ENCODE data around the gene TRPM7. TPM values are rescaled to one million over a fixed set of nuclear protein-coding genes. Genes with fewer than 3 reads are reported as not detected.
A peak's percentile ranks its signal among the peaks of the same experiment; 100 is the strongest.
"Not testable (repeated sequence)": the region's sequence is repeated elsewhere in the genome, so short reads cannot be mapped to it uniquely, and the experiment has no call there.

The TRPM7 gene, protein sequence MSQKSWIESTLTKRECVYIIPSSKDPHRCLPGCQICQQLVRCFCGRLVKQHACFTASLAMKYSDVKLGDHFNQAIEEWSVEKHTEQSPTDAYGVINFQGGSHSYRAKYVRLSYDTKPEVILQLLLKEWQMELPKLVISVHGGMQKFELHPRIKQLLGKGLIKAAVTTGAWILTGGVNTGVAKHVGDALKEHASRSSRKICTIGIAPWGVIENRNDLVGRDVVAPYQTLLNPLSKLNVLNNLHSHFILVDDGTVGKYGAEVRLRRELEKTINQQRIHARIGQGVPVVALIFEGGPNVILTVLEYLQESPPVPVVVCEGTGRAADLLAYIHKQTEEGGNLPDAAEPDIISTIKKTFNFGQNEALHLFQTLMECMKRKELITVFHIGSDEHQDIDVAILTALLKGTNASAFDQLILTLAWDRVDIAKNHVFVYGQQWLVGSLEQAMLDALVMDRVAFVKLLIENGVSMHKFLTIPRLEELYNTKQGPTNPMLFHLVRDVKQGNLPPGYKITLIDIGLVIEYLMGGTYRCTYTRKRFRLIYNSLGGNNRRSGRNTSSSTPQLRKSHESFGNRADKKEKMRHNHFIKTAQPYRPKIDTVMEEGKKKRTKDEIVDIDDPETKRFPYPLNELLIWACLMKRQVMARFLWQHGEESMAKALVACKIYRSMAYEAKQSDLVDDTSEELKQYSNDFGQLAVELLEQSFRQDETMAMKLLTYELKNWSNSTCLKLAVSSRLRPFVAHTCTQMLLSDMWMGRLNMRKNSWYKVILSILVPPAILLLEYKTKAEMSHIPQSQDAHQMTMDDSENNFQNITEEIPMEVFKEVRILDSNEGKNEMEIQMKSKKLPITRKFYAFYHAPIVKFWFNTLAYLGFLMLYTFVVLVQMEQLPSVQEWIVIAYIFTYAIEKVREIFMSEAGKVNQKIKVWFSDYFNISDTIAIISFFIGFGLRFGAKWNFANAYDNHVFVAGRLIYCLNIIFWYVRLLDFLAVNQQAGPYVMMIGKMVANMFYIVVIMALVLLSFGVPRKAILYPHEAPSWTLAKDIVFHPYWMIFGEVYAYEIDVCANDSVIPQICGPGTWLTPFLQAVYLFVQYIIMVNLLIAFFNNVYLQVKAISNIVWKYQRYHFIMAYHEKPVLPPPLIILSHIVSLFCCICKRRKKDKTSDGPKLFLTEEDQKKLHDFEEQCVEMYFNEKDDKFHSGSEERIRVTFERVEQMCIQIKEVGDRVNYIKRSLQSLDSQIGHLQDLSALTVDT (N-terminal part only)
- 10 to 100 TPM; 52.0 to 77.0 TPM for total RNA-seq

DNA sequence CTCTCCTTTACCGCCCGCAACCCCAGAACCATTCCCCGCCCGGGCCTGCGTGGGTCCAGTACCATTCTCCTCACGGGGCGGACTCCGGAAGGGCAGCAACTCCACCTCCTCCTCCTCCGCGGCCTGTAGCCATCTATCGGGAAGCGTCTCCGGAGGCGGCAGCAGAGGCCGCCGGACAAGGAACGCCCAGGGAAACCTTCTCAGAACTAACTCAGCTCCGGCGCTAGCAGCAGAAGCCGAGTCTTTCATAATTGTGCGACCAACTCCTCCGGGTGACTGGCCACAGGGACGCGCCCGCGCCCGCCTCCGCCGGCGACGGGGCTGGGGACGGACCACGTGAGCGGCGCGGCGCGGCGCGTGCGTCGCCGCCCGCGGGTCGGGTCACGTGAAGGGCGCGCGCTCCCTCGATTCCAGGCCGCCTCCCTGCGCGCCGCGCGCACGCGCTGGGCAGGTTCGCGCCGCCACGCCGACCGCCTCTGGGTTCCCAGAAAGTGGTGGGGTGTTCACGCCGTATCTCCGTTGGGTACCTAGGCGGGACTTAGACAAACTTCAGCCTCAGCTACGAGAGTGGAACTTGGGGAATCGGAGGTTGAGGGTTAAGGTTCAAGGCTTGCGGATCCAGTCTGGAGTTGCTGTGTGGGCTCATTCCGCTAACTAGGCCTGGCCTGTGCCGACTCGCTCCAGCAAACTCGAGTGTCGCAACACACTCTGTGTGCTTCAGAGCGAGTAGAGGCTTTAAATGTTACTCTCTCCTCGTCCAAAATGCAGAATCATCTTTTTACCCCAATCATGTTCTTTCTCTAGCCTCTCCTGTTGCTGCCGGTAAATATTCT lies at the start of gene TRPM7:
TSS of gene TRPM7 (minus strand) at position 329 of the 833 bp plus-strand sequence. CDS start at position 65, 264 bp downstream.
- Mint-ChIP-seq H3K36me3 (ENCODE audit: low read depth) (peaks cover 55% of the 10 kb centered on the region), H3K27ac (peak within 1 kb of the TSS; percentile 90), H3K9me3 (no peaks in the 10 kb centered on the region), H3K4me3 (peak within 1 kb of the TSS; percentile 97), H3K4me1 (peaks cover 27% of the 10 kb centered on the region), H3K27me3 (no peaks in the 10 kb centered on the region)
- ATAC-seq (replicated peaks): peak; percentile 85

DNA sequence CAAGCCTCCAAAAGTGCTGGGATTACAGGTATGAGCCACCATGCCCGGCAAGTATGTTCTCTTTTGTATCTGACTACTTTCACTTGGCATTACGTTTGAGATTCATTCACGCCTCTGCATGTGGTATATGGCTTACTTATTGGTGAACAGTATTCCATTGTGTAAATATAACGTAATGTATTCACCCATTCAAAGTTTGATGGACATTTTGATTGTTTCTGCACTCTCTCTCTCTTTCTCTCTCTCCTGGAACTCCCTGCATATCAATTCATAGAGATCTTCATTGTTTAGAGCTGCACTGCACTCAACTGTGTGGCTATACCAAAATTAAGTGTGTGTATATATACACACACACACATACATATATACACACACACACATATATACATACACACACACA lies 48.6 kb upstream of the TRPM7 start:
- H3K27ac Mint-ChIP-seq: no peak overlapping the region
- no peak overlapping the region for H3K4me3 Mint-ChIP-seq
- H3K4me1 Mint-ChIP-seq: no peaks in the 10 kb centered on the region
- no peaks in the 10 kb centered on the region for H3K27me3 Mint-ChIP-seq
- peaks cover 96% of the 10 kb centered on the region for H3K36me3 Mint-ChIP-seq (ENCODE audit: low read depth)
- ATAC-seq (replicated peaks): no peak
- H3K9me3 Mint-ChIP-seq: no peaks in the 10 kb centered on the region

- Mint-ChIP-seq H3K27me3 (no peaks in the 10 kb centered on the region), H3K27ac (peak overlapping the region; percentile 66), H3K4me3 (no peak overlapping the region), H3K4me1 (peaks cover 5% of the 10 kb centered on the region), H3K36me3 (ENCODE audit: low read depth) (peaks cover 100% of the 10 kb centered on the region), H3K9me3 (no peaks in the 10 kb centered on the region)
- no peak for ATAC-seq (replicated peaks)
These were observed 39.7 kb upstream of the TRPM7 start for GRCh38 chr15:50726315-50726714.

DNA sequence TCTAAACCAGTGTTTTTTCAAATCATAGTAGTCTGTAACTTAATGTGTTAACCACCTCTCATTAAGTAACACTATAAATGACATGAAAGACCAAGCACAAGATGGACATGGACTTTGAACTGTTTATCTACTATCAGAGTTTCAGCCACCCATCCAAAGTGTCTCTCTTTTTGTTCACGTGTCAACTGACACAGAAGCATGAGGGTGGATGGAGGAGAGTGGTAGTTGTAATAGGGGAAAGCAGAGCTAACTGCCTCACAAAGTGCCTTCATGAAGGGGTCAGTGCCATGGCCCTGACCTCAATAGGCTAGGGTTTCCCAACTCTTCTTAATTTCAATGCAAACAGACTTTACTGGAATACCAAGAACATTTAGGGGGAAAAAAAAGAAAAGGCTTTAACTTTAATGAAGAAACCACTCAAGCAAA lies 32.1 kb upstream of the TRPM7 start:
- H3K27ac Mint-ChIP-seq: no peak overlapping the region
- no peaks in the 10 kb centered on the region for H3K4me1 Mint-ChIP-seq
- ATAC-seq (replicated peaks): no peak
- no peaks in the 10 kb centered on the region for H3K9me3 Mint-ChIP-seq
- no peaks in the 10 kb centered on the region for H3K27me3 Mint-ChIP-seq
- peaks cover 89% of the 10 kb centered on the region for H3K36me3 Mint-ChIP-seq (ENCODE audit: low read depth)
- no peak overlapping the region for H3K4me3 Mint-ChIP-seq

- no peaks in the 10 kb centered on the region for H3K9me3 Mint-ChIP-seq
- no peaks in the 10 kb centered on the region for H3K27me3 Mint-ChIP-seq
- no peak overlapping the region for H3K4me3 Mint-ChIP-seq
- no peaks in the 10 kb centered on the region for H3K4me1 Mint-ChIP-seq
- no peak overlapping the region for H3K27ac Mint-ChIP-seq
- ATAC-seq (replicated peaks): no peak
- peaks cover 80% of the 10 kb centered on the region for H3K36me3 Mint-ChIP-seq (ENCODE audit: low read depth)
These were observed 25.4 kb upstream of the TRPM7 start for GRCh38 chr15:50712018-50712417.

- Mint-ChIP-seq H3K9me3 (no peaks in the 10 kb centered on the region), H3K27me3 (no peaks in the 10 kb centered on the region), H3K4me1 (no peaks in the 10 kb centered on the region), H3K36me3 (ENCODE audit: low read depth) (peaks cover 87% of the 10 kb centered on the region), H3K4me3 (no peak overlapping the region), H3K27ac (no peak overlapping the region)
- no peak for ATAC-seq (replicated peaks)
These were observed 24.0 kb upstream of the TRPM7 start for GRCh38 chr15:50710585-50710984.

DNA sequence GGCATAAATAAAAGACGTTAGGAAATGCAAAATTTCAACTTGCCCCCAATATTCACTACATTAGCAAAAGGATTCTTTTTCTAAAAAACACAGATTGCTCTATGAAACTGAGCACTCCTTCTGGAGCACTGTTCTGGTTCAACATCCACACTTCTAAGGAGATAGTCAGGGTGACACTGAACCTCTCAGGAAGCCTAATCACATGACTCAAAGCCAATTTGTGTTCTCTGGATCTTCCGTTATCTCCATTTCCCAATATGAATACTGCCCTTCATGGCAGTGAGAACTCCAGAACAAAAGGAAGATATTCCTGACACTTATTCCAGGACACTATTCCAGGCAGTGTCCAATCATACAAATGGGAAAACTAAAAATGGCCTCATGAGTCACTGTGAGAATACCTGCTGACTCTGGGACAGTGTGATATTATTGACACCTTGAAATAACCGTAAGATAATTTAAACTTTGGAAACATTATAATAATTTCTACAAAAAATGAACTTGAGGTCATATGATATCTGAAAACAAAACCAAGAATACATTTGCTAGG lies 21.4 kb upstream of the TRPM7 start:
- Mint-ChIP-seq H3K36me3 (ENCODE audit: low read depth) (peaks cover 84% of the 10 kb centered on the region), H3K27me3 (no peaks in the 10 kb centered on the region), H3K4me1 (no peaks in the 10 kb centered on the region), H3K27ac (no peak overlapping the region), H3K9me3 (no peaks in the 10 kb centered on the region), H3K4me3 (no peak overlapping the region)
- no peak for ATAC-seq (replicated peaks)

DNA sequence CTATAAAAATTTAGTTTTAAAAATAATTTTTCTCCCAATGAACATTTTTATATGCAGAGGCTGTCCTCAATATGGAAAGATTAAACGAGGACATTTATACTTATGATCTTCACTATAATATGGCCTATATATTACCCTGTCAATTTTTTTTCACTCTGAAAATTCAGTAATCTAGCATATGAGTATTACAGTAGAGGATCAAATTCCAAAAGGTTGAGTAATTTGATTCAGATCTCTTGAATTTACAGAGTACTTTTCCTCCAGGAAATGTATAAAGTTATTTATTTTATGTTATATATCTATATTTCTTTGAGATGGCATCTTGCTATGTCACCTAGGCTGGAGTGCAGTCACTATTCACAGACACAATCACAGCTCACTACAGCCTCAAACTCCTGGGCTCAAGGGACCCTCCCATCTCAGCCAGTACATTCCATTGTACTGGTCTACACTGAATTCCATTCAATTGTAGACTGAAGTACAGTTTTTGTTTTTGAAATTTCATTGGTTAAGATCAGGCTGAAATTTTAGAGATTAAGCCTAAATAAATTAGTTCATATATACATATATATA lies 16.3 kb upstream of the TRPM7 start:
- Mint-ChIP-seq H3K4me3 (no peak overlapping the region), H3K27ac (no peak overlapping the region), H3K27me3 (no peaks in the 10 kb centered on the region), H3K4me1 (no peaks in the 10 kb centered on the region), H3K36me3 (ENCODE audit: low read depth) (peaks cover 62% of the 10 kb centered on the region), H3K9me3 (no peaks in the 10 kb centered on the region)
- no peak for ATAC-seq (replicated peaks)

DNA sequence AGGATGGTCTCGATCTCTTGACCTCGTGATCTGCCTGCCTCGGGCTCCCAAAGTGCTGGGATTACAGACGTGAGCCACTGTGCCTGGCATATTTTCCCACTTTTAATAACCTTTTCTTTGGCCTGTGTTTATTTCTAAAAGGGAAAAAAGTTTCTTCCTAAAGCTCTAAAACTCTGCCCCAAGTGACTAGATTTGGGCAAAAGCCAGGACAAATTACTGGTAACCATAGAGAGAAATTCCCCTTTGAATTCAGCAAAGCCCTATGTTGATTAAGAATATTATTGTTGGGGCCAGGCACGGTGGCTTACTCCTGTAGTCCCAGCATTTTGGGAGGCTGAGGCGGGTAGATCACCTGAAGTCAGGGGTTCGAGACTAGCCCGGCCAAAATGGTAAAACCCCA lies 11.5 kb upstream of the TRPM7 start:
- no peaks in the 10 kb centered on the region for H3K4me1 Mint-ChIP-seq
- H3K27ac Mint-ChIP-seq: no peak overlapping the region
- ATAC-seq (replicated peaks): no peak
- peaks cover 19% of the 10 kb centered on the region for H3K36me3 Mint-ChIP-seq (ENCODE audit: low read depth)
- no peaks in the 10 kb centered on the region for H3K9me3 Mint-ChIP-seq
- no peak overlapping the region for H3K4me3 Mint-ChIP-seq
- no peaks in the 10 kb centered on the region for H3K27me3 Mint-ChIP-seq

DNA sequence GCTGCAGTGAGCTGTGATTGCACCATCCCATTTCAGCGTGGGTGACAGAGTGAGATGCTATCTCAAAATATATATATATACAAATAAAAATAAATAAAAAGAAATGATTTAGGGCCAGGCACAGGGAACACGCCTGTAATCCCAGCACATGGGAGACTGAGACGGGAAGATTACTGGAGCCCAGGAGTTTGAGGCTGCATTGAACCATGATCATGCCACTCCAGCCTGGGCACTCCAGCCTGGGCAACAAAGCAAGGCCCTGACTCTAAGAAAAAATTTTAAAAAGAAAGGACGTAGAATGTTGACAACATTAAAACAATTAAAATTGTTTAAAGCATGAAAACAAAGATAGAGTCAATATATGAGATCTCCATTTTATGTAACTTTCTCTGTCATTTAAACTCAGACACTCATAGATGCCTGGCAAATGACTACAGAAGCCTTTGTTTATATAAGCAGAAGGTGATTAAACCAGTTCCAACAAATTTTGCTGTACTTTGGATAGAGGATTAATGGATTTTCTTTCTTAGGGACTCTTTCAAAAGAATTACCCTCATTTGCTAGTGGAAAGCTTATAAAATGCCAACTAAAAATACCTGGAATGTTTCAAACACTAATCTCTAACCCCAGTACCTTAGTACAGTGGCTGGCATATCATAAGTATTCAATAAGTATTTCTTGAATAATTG lies 10.7 kb upstream of the TRPM7 start:
- no peaks in the 10 kb centered on the region for H3K27me3 Mint-ChIP-seq
- H3K27ac Mint-ChIP-seq: no peak overlapping the region
- ATAC-seq (replicated peaks): no peak
- H3K4me3 Mint-ChIP-seq: no peak overlapping the region
- no peaks in the 10 kb centered on the region for H3K9me3 Mint-ChIP-seq
- no peaks in the 10 kb centered on the region for H3K4me1 Mint-ChIP-seq
- H3K36me3 Mint-ChIP-seq (ENCODE audit: low read depth): peaks cover 19% of the 10 kb centered on the region

- ATAC-seq (replicated peaks): peak; percentile 78
- H3K4me3 Mint-ChIP-seq; H3K4me1 Mint-ChIP-seq; H3K27me3 Mint-ChIP-seq; H3K36me3 Mint-ChIP-seq (ENCODE audit: low read depth); H3K9me3 Mint-ChIP-seq: not testable (repeated sequence)
- H3K27ac Mint-ChIP-seq: peak overlapping the region; percentile 12
These were observed 8.1 kb upstream of the TRPM7 start for GRCh38 chr15:50694634-50695165.

DNA sequence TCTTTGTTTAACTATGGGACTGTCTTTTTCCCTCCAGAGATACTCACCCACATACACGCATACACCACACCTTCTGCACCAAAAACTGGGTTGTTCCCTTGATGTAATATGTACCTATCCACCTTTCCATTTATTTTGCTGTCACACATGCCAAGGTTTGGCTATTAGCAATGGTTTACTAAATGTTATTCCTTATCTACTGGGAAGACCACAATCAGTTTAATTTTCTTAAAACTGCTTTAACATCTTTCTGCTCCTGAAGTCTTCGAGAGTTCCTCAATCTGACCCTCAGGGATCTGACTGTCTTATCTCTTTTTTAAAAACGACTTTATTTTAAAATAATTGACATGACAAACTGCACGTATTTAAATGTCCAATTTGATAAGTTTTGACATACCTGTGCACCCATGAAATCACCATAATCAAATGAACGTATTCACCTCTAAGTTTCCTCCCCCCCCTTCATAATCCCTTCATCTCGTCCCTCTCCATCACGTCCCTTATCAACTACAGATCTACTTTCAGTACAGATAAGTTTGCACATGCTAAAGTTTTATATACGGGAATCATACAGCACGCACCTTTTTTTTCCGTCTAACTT lies 805 bp upstream of the TRPM7 start:
- no peak for ATAC-seq (replicated peaks)
- peak overlapping the region; percentile 90 for H3K27ac Mint-ChIP-seq
- peak overlapping the region; percentile 97 for H3K4me3 Mint-ChIP-seq
- peaks cover 49% of the 10 kb centered on the region for H3K36me3 Mint-ChIP-seq (ENCODE audit: low read depth)
- no peaks in the 10 kb centered on the region for H3K9me3 Mint-ChIP-seq
- H3K4me1 Mint-ChIP-seq: peaks cover 26% of the 10 kb centered on the region
- H3K27me3 Mint-ChIP-seq: no peaks in the 10 kb centered on the region

All from activated T-helper 17 cell treated with anti-CD3 and anti-CD28 coated beads, Interleukin-2, amount 50 U/mL, for 72 hours (primary cell).